GM23338 (cell line): ENCODE measurements around the gene ECPAS. TPM values are rescaled to one million over a fixed set of nuclear protein-coding genes. Genes with fewer than 3 reads are reported as not detected.

Experiments used
- ATAC-seq: fragments of 200-7000 bp; cut with Tn5 transposase; 3 replicates; pipeline ENCODE4 v1.9.1; 2020
- DNase-seq: peaks from one replicate; pipeline ENCODE4 v3.0.0-alpha.2; 2015; ENCODE audit warnings: low spot score
- H2AFZ ChIP-seq: fragments of 200-600 bp; sonication (generic); 2 replicates; pipeline ENCODE4 v1.8.0; 2016; ENCODE audit warnings: antibody characterized with exemption, mild to moderate bottlenecking, moderate library complexity
- H3F3A ChIP-seq: fragments of 200-600 bp; sonication (generic); replicated peaks from 2 replicates; pipeline ENCODE4 v1.8.0; 2017; ENCODE audit warnings: antibody characterized with exemption, mixed run types, low read depth
- H3K27ac ChIP-seq: fragments of 200-600 bp; sonication (generic); 2 replicates; pipeline ENCODE4 v1.6.1; 2016; ENCODE audit warnings: low read depth
- H3K27me3 ChIP-seq: fragments of 200-600 bp; sonication (generic); 2 replicates; pipeline ENCODE4 v1.8.0; 2016; ENCODE audit warnings: mild to moderate bottlenecking, mixed run types, moderate library complexity; ENCODE audit not compliant: insufficient read depth
- H3K36me3 ChIP-seq: fragments of 200-600 bp; sonication (generic); 2 replicates; pipeline ENCODE4 v1.8.0; 2016; ENCODE audit warnings: mild to moderate bottlenecking; ENCODE audit not compliant: insufficient read depth
- H3K4me1 ChIP-seq: fragments of 200-600 bp; sonication (generic); 2 replicates; pipeline ENCODE4 v1.8.0; 2016; ENCODE audit warnings: mild to moderate bottlenecking, moderate library complexity; ENCODE audit not compliant: insufficient read depth
- H3K4me2 ChIP-seq: fragments of 200-600 bp; sonication (generic); 2 replicates; pipeline ENCODE4 v1.7.1; 2017; ENCODE audit warnings: mixed run types
- H3K4me3 ChIP-seq: fragments of 200-600 bp; sonication (generic); 2 replicates; pipeline ENCODE4 v1.6.1; 2016; ENCODE audit warnings: mixed run types
- H3K79me2 ChIP-seq: fragments of 200-600 bp; sonication (generic); replicated peaks from 2 replicates; pipeline ENCODE4 v1.8.0; 2017; ENCODE audit warnings: mild to moderate bottlenecking; ENCODE audit not compliant: insufficient read depth
- H3K9me2 ChIP-seq: fragments of 200-600 bp; sonication (generic); 2 replicates; pipeline ENCODE4 v1.8.0; 2017; ENCODE audit not compliant: insufficient read depth
- H4K20me1 ChIP-seq: fragments of 200-600 bp; sonication (generic); replicated peaks from 2 replicates; pipeline ENCODE4 v1.8.0; 2017; ENCODE audit warnings: mild to moderate bottlenecking; ENCODE audit not compliant: insufficient read depth
- H3K27ac Mint-ChIP-seq: 2 replicates; pipeline ENCODE4 v1.8.0; 2020; ENCODE audit warnings: inconsistent platforms, mild to moderate bottlenecking, moderate library complexity, mixed read lengths
- H3K27me3 Mint-ChIP-seq: 3 replicates; pipeline ENCODE4 v1.8.0; 2022; ENCODE audit warnings: low read depth, mild to moderate bottlenecking, moderate library complexity, mixed read lengths, inconsistent platforms; ENCODE audit not compliant: insufficient read depth, poor library complexity
- H3K36me3 Mint-ChIP-seq: 3 replicates; pipeline ENCODE4 v1.8.0; 2021; ENCODE audit warnings: low read depth, mild to moderate bottlenecking, inconsistent platforms, moderate library complexity, mixed read lengths
- H3K4me1 Mint-ChIP-seq: 3 replicates; pipeline ENCODE4 v1.8.0; 2020; ENCODE audit warnings: mild to moderate bottlenecking, inconsistent platforms, mixed read lengths
- H3K4me3 Mint-ChIP-seq: 3 replicates; pipeline ENCODE4 v1.8.0; 2021; ENCODE audit warnings: moderate library complexity, mild to moderate bottlenecking, inconsistent platforms, mixed read lengths
- H3K9me3 Mint-ChIP-seq: 3 replicates; pipeline ENCODE4 v1.8.0; 2020; ENCODE audit warnings: moderate library complexity, mild to moderate bottlenecking, inconsistent platforms, mixed read lengths
- CTCF ChIP-seq, 2 experiments: fragments of 200-600 bp in 1 of 2; sonication (generic) in 1 of 2; conservative IDR thresholded peaks; 2 replicates each; pipeline versions ENCODE4 v1.5.1 to v1.6.1; 2016 to 2017; ENCODE audit warnings: antibody characterized with exemption in 2 of 2, low read depth in 2 of 2, mild to moderate bottlenecking in 2 of 2, moderate library complexity in 1 of 2
- EZH2 ChIP-seq: fragments of 200-600 bp; sonication (generic); IDR thresholded peaks from one replicate; pipeline ENCODE4 v1.8.0; 2017; ENCODE audit warnings: antibody characterized with exemption, mild to moderate bottlenecking, low read depth; ENCODE audit not compliant: unreplicated experiment
- EZH2phosphoT487 ChIP-seq: fragments of 200-600 bp; sonication (generic); IDR thresholded peaks from one replicate; pipeline ENCODE4 v1.8.1; 2018; ENCODE audit warnings: antibody characterized with exemption; ENCODE audit not compliant: unreplicated experiment
- JUNB ChIP-seq: IDR thresholded peaks from one replicate; pipeline ENCODE4 v1.6.1; 2016; ENCODE audit warnings: antibody characterized with exemption; ENCODE audit not compliant: unreplicated experiment
- POLR2AphosphoS5 ChIP-seq: IDR thresholded peaks from 2 replicates; pipeline ENCODE4 v1.6.1; 2016; ENCODE audit warnings: antibody characterized with exemption, low read depth
- ZNF114 ChIP-seq: fragments of 250-450 bp; sonication (Bioruptor Pico); IDR thresholded peaks from 2 replicates; pipeline ENCODE4 v1.5.0; 2020; ENCODE audit warnings: mild to moderate bottlenecking, moderate library complexity
- ZNF331 ChIP-seq: fragments of 250-450 bp; sonication (Bioruptor Pico); IDR thresholded peaks from 2 replicates; pipeline ENCODE4 v1.5.0; 2020; ENCODE audit warnings: low read depth, mild to moderate bottlenecking, moderate library complexity
- ZNF462 ChIP-seq: fragments of 250-450 bp; sonication (Bioruptor Pico); IDR thresholded peaks from 2 replicates; pipeline ENCODE4 v1.5.0; 2020; ENCODE audit warnings: mild to moderate bottlenecking, moderate library complexity
- polyA plus RNA-seq: library from polyadenylated mRNA; unstranded; fragments of >200 nt; fragmentation: Nextera tagmentation; extraction: Ambion mirVana; gene quantifications from 2 replicates; pipeline ENCODE4 v1.2.1, GENCODE V29; 2016
- total RNA-seq: library from RNA; depleted of rRNA; stranded (reverse); fragments of >200 nt; shearing (Covaris generic); gene quantifications from 2 replicates; pipeline ENCODE4 v1.2.3, GENCODE V29; 2014
- TF ChIP-seq, protein P1 (sequence below): IDR thresholded peaks from one replicate; pipeline ENCODE4 v1.6.1; 2018; ENCODE audit warnings: antibody characterized with exemption; ENCODE audit not compliant: unreplicated experiment
- TF ChIP-seq, protein P2 (sequence below): IDR thresholded peaks from 2 replicates; pipeline ENCODE4 v1.6.1; 2016; ENCODE audit warnings: antibody characterized with exemption

The ECPAS gene
- total and polyA plus RNA-seq, 2 experiments from 2014 or later: 51.4 to 104 TPM

GRCh38 chr9:111431684-111432083 lies 52.5 kb downstream of the ECPAS start:
- Mint-ChIP-seq H3K9me3 (no peaks in the 10 kb centered on the region), H3K36me3 (peaks cover 65% of the 10 kb centered on the region), H3K27me3 (no peaks in the 10 kb centered on the region), H3K4me3 (no peak overlapping the region), H3K4me1 (no peaks in the 10 kb centered on the region), H3K27ac (no peak overlapping the region)
- H4K20me1 ChIP-seq: no peaks in the 10 kb centered on the region; the same call in 1 of the 2 replicates
- H3K4me1 ChIP-seq: no peaks in the 10 kb centered on the region
- ATAC-seq (no peak), DNase-seq (no peak)
- no peaks in the 10 kb centered on the region for H3K79me2 ChIP-seq
- no peak overlapping the region for H2AFZ ChIP-seq
- H3K27me3 ChIP-seq: no peaks in the 10 kb centered on the region
- TF ChIP-seq POLR2AphosphoS5: no peak
- TF ChIP-seq EZH2: no peak
- peaks cover 30% of the 10 kb centered on the region; the same call in 1 of the 2 replicates for H3K36me3 ChIP-seq
- H3F3A ChIP-seq: no peaks in the 10 kb centered on the region
- no peak overlapping the region for H3K27ac ChIP-seq
- H3K4me3 ChIP-seq: no peak overlapping the region
- no peaks in the 10 kb centered on the region for H3K9me2 ChIP-seq
- H3K4me2 ChIP-seq: no peak overlapping the region

DNA sequence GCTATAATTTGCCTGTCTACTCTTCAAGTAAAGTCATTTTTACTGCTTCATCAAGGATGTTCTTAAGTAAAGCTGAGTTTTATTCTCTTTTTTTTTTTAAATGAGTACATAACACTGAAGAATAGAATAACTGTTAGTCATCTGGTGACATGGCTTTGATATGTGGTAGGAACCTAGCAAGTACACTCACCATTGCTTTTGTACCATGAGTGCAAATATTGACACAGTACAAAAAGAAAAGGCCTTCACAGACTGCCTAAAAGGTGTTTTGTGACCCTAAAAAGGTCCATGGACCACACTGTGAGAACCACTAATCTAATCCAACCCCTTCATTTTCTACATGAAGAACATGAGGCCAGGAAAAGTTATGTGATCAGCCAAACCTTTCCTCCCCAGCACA lies 55.0 kb downstream of the ECPAS start:
- Histone ChIP-seq H3K79me2 (no peaks in the 10 kb centered on the region), H3K27ac (no peak overlapping the region; the same call in 1 of the 2 replicates), H3K4me3 (no peak overlapping the region), H4K20me1 (no peaks in the 10 kb centered on the region; the same call in 1 of the 2 replicates), H3K9me2 (no peaks in the 10 kb centered on the region), H3K4me2 (no peak overlapping the region), H3F3A (no peaks in the 10 kb centered on the region), H3K36me3 (peaks cover 36% of the 10 kb centered on the region; the same call in 1 of the 2 replicates), H3K4me1 (no peaks in the 10 kb centered on the region), H3K27me3 (no peaks in the 10 kb centered on the region), H2AFZ (no peak overlapping the region)
- Mint-ChIP-seq H3K36me3 (peaks cover 74% of the 10 kb centered on the region), H3K9me3 (no peaks in the 10 kb centered on the region), H3K27ac (no peak overlapping the region), H3K27me3 (no peaks in the 10 kb centered on the region), H3K4me3 (no peak overlapping the region), H3K4me1 (no peaks in the 10 kb centered on the region)
- DNase-seq (no peak), ATAC-seq (no peak)
- TF ChIP-seq, protein P1, sequence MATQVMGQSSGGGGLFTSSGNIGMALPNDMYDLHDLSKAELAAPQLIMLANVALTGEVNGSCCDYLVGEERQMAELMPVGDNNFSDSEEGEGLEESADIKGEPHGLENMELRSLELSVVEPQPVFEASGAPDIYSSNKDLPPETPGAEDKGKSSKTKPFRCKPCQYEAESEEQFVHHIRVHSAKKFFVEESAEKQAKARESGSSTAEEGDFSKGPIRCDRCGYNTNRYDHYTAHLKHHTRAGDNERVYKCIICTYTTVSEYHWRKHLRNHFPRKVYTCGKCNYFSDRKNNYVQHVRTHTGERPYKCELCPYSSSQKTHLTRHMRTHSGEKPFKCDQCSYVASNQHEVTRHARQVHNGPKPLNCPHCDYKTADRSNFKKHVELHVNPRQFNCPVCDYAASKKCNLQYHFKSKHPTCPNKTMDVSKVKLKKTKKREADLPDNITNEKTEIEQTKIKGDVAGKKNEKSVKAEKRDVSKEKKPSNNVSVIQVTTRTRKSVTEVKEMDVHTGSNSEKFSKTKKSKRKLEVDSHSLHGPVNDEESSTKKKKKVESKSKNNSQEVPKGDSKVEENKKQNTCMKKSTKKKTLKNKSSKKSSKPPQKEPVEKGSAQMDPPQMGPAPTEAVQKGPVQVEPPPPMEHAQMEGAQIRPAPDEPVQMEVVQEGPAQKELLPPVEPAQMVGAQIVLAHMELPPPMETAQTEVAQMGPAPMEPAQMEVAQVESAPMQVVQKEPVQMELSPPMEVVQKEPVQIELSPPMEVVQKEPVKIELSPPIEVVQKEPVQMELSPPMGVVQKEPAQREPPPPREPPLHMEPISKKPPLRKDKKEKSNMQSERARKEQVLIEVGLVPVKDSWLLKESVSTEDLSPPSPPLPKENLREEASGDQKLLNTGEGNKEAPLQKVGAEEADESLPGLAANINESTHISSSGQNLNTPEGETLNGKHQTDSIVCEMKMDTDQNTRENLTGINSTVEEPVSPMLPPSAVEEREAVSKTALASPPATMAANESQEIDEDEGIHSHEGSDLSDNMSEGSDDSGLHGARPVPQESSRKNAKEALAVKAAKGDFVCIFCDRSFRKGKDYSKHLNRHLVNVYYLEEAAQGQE: no peak
- TF ChIP-seq, protein P2, sequence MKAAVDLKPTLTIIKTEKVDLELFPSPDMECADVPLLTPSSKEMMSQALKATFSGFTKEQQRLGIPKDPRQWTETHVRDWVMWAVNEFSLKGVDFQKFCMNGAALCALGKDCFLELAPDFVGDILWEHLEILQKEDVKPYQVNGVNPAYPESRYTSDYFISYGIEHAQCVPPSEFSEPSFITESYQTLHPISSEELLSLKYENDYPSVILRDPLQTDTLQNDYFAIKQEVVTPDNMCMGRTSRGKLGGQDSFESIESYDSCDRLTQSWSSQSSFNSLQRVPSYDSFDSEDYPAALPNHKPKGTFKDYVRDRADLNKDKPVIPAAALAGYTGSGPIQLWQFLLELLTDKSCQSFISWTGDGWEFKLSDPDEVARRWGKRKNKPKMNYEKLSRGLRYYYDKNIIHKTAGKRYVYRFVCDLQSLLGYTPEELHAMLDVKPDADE: no peak
- TF ChIP-seq EZH2phosphoT487 (no peak), ZNF331 (no peak), JUNB (no peak), ZNF114 (CRISPR knock-in tag) (no peak), ZNF462 (CRISPR knock-in tag) (no peak), CTCF (conservative IDR thresholded peaks at IDR 0.05; ENCODE audit: low read depth in 2 of 2) (no peak), POLR2AphosphoS5 (no peak)
